ENCODE measurements around the gene CLEC4C.

The CLEC4C gene

DNA sequence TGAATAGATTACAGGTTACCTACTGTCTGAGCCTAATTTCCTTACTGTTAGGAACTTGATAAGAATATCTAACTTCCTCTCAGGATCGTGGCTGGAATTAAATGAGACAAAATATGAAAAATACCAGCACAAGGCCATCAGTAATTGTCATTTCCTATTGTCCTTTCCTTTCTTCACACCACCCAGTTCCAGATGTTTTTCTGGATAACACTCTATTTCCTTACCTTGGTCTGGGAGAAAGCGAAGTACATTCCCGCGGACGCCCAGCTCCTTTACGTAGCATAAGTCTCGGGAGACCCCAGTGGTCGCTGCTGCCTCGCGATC, 52.0 kb downstream of the CLEC4C start:
- TF ChIP-seq, protein P1, sequence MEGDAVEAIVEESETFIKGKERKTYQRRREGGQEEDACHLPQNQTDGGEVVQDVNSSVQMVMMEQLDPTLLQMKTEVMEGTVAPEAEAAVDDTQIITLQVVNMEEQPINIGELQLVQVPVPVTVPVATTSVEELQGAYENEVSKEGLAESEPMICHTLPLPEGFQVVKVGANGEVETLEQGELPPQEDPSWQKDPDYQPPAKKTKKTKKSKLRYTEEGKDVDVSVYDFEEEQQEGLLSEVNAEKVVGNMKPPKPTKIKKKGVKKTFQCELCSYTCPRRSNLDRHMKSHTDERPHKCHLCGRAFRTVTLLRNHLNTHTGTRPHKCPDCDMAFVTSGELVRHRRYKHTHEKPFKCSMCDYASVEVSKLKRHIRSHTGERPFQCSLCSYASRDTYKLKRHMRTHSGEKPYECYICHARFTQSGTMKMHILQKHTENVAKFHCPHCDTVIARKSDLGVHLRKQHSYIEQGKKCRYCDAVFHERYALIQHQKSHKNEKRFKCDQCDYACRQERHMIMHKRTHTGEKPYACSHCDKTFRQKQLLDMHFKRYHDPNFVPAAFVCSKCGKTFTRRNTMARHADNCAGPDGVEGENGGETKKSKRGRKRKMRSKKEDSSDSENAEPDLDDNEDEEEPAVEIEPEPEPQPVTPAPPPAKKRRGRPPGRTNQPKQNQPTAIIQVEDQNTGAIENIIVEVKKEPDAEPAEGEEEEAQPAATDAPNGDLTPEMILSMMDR (IDR thresholded peaks at IDR 0.05; ENCODE audit: low read depth, low read length, poor library complexity, severe bottlenecking), result no peak
- TF ChIP-seq EZH2phosphoT487 (IDR thresholded peaks at IDR 0.05; ENCODE audit: borderline replicate concordance, low read length), result no peak
- no peak overlapping the region for H3K4me2 ChIP-seq (ENCODE audit: low read length)
- H3F3A ChIP-seq (ENCODE audit: control insufficient read depth, insufficient read depth), result no peaks in the 10 kb centered on the region
- H3K9me3 ChIP-seq (ENCODE audit: control insufficient read depth, insufficient read depth, low read length), result no peaks in the 10 kb centered on the region
- H3K36me3 ChIP-seq (ENCODE audit: control insufficient read depth, low read length), result no peaks in the 10 kb centered on the region
- H3K4me3 ChIP-seq (ENCODE audit: low read length), result no peak overlapping the region
- H3K27me3 ChIP-seq (ENCODE audit: control insufficient read depth, low read length), result no peaks in the 10 kb centered on the region
- no peak overlapping the region for H3K27ac ChIP-seq (ENCODE audit: low read depth, low read length)
- no peaks in the 10 kb centered on the region for H3K9me2 ChIP-seq (replicated peaks; ENCODE audit: control insufficient read depth, low read length)
- H4K20me1 ChIP-seq (ENCODE audit: control insufficient read depth, insufficient read depth, low read depth, low read length), result no peaks in the 10 kb centered on the region
- no peaks in the 10 kb centered on the region for H3K79me2 ChIP-seq (ENCODE audit: control insufficient read depth, low read length)
- peaks cover 4% of the 10 kb centered on the region; the same call in 1 of the 2 replicates for H3K4me1 ChIP-seq (ENCODE audit: control insufficient read depth, low read length)

DNA sequence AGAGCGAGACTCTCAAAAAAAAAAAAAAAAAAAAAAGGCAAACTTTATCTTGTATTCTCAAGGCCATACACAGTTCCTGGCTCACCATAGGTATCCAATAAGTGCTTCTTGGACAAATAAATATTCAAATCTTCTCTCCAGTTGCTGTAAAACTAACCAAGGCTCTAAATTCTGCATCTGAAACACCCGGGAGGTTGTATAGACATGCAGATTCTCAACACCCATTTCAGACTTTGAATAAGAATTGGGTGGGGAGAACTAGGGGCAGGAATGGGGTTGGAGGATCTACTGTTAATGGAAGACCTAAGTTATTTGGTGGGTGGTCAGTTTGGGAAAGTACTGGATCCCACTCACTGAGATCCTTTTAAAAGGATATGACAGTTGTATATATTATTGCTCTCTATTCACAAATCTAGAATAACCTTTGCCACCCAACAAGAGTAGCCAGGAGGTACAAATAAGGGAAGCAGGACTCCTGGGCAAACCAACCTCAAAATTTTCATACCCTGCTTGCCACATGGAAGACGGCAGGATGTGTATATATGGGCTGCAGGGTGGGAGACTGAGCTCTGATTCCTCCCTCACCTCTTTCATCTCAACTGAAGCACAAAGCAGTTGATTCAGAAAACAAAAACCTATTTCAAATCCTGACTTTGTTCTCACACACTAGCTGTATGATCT, 52.5 kb downstream of the CLEC4C start:
- H3K27me3 ChIP-seq (ENCODE audit: control insufficient read depth, low read length), result no peaks in the 10 kb centered on the region
- no peak overlapping the region for H3K4me2 ChIP-seq (ENCODE audit: low read length)
- no peaks in the 10 kb centered on the region for H4K20me1 ChIP-seq (ENCODE audit: control insufficient read depth, insufficient read depth, low read depth, low read length)
- no peak overlapping the region for H3K4me3 ChIP-seq (ENCODE audit: low read length)
- H3K9me3 ChIP-seq (ENCODE audit: control insufficient read depth, insufficient read depth, low read length), result no peaks in the 10 kb centered on the region
- peaks cover 4% of the 10 kb centered on the region; the same call in 1 of the 2 replicates for H3K4me1 ChIP-seq (ENCODE audit: control insufficient read depth, low read length)
- H3F3A ChIP-seq (ENCODE audit: control insufficient read depth, insufficient read depth), result no peaks in the 10 kb centered on the region
- H3K27ac ChIP-seq (ENCODE audit: low read depth, low read length), result no peak overlapping the region
- H3K79me2 ChIP-seq (ENCODE audit: control insufficient read depth, low read length), result no peaks in the 10 kb centered on the region
- TF ChIP-seq, protein P1 (IDR thresholded peaks at IDR 0.05; ENCODE audit: low read depth, low read length, poor library complexity, severe bottlenecking), result no peak
- no peak for TF ChIP-seq EZH2phosphoT487 (IDR thresholded peaks at IDR 0.05; ENCODE audit: borderline replicate concordance, low read length)
- no peaks in the 10 kb centered on the region for H3K36me3 ChIP-seq (ENCODE audit: control insufficient read depth, low read length)
- H3K9me2 ChIP-seq (replicated peaks; ENCODE audit: control insufficient read depth, low read length), result no peaks in the 10 kb centered on the region

DNA sequence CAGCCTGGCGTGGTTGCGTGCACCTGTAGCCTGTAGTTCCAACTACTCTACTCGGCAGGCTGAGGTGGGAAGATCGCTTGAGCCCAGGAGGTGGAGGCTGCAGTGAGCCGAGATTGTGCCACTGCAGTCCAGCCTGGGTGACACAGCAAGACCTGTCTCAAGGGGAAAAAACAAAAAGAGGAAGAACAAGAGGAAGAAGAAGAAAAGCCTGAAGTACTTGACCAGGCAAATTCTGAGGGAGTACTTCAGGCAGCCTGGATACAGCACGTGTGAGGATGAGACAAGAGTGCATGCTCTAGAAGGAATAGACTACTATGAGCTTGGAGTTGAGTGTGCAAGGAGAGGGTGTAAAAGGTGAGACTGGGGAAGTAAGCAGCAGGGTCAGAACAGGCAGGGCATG, 53.4 kb downstream of the CLEC4C start:
- Histone ChIP-seq H3K27ac (ENCODE audit: low read depth, low read length) (no peak overlapping the region), H3K4me2 (ENCODE audit: low read length) (no peak overlapping the region), H3K9me3 (ENCODE audit: control insufficient read depth, insufficient read depth, low read length) (no peaks in the 10 kb centered on the region)

More for the DNA sequence above, 53.4 kb downstream of the CLEC4C start:
- Histone ChIP-seq H3K27me3 (ENCODE audit: control insufficient read depth, low read length) (no peaks in the 10 kb centered on the region), H3K4me1 (ENCODE audit: control insufficient read depth, low read length) (peaks cover 4% of the 10 kb centered on the region; the same call in 1 of the 2 replicates), H3K79me2 (ENCODE audit: control insufficient read depth, low read length) (no peaks in the 10 kb centered on the region), H3K4me3 (ENCODE audit: low read length) (no peak overlapping the region), H3F3A (ENCODE audit: control insufficient read depth, insufficient read depth) (no peaks in the 10 kb centered on the region), H4K20me1 (ENCODE audit: control insufficient read depth, insufficient read depth, low read depth, low read length) (no peaks in the 10 kb centered on the region), H3K9me2 (replicated peaks; ENCODE audit: control insufficient read depth, low read length) (no peaks in the 10 kb centered on the region), H3K36me3 (ENCODE audit: control insufficient read depth, low read length) (no peaks in the 10 kb centered on the region)
- TF ChIP-seq, protein P1 (IDR thresholded peaks at IDR 0.05; ENCODE audit: low read depth, low read length, poor library complexity, severe bottlenecking), result no peak
- no peak for TF ChIP-seq EZH2phosphoT487 (IDR thresholded peaks at IDR 0.05; ENCODE audit: borderline replicate concordance, low read length)
